OCI-LY3 (cell line): Measurements from ENCODE around the gene FSHR.

ENCODE experiments used
- CTCF ChIP-seq: fragments of 200-600, 300-600 bp; sonication (generic); IDR thresholded peaks from 2 replicates; pipeline ENCODE4 v1.5.1; 2014; ENCODE audit warnings: antibody characterized with exemption, low read length, low read depth
- EZH2phosphoT487 ChIP-seq: fragments of 200-600 bp; shearing (Covaris generic); IDR thresholded peaks from 2 replicates; pipeline ENCODE4 v1.6.1; 2018; ENCODE audit warnings: antibody characterized with exemption, mixed run types, low read depth

- TF ChIP-seq CTCF (no peak), EZH2phosphoT487 (no peak)
Measured at GRCh38 chr2:49053156-49053555, 101.2 kb downstream of the FSHR start.
